Muscle of arm (tissue), 14 donors: ENCODE results near the gene AGBL1. TPM values are rescaled to one million over a fixed set of nuclear protein-coding genes. Genes with fewer than 3 reads are reported as not detected.

ENCODE experiments used
- DNase-seq: peaks from one replicate; pipeline ENCODE4 v3.0.0-alpha.2; 2013
- long read RNA-seq, 11 donors: transcript quantifications; one replicate each; lab custom pipeline, GENCODE V29; 2026
- polyA plus RNA-seq, 12 donors: library from polyadenylated mRNA; unstranded; fragments of 120-200 nt; gene quantifications; one replicate each; pipeline ENCODE4 v1.2.1, GENCODE V29; 2013; ENCODE audit not compliant: insufficient read length in 12 of 12

The AGBL1 gene
- 10 to 100 TPM in 8 of 12 donors, 1 to 10 TPM in 3, not detected in 1; 3.0 to 30.7 (median 18.7) TPM for polyA plus RNA-seq
- long read RNA-seq, donor 1 = 0 reads
- long read RNA-seq, donor 2 = 0 reads
- long read RNA-seq, donor 3 = 0 reads
- long read RNA-seq, donor 4 = 0 reads
- long read RNA-seq, donor 5, partial matches to known transcripts = 0 of 7 reads
- long read RNA-seq, donor 5, other reads (novel, unspliced or antisense) = 7 of 7 reads
- long read RNA-seq, donor 6 = 0 reads
- long read RNA-seq, donor 7 = 0 reads
- long read RNA-seq, donor 8, partial matches to known transcripts = 0 of 7 reads
- long read RNA-seq, donor 8, other reads (novel, unspliced or antisense) = 7 of 7 reads
- long read RNA-seq, donor 9 = 0 reads
- long read RNA-seq, donor 10 = 0 reads
- long read RNA-seq, donor 11 = 0 reads

- no peak for DNase-seq
These were observed at the start of gene AGBL1 for GRCh38 chr15:86079508-86080266. Gene AGBL1, plus strand, starts transcription at chr15:86079871.

GRCh38 chr15:86034904-86035303 lies 44.8 kb upstream of the AGBL1 start:
- no peak for DNase-seq

- DNase-seq = no peak
These were observed 43.4 kb upstream of the AGBL1 start for GRCh38 chr15:86036243-86036642.

GRCh38 chr15:86038491-86038890 lies 41.2 kb upstream of the AGBL1 start:
- no peak for DNase-seq

GRCh38 chr15:86040356-86041033 lies 39.2 kb upstream of the AGBL1 start:
- DNase-seq = no peak

GRCh38 chr15:86041399-86041798 lies 38.3 kb upstream of the AGBL1 start:
- DNase-seq = no peak

- no peak for DNase-seq
These were observed 37.4 kb upstream of the AGBL1 start for GRCh38 chr15:86042226-86042625.

GRCh38 chr15:86044981-86045380 lies 34.7 kb upstream of the AGBL1 start:
- no peak for DNase-seq

- DNase-seq = no peak
These were observed 25.3 kb upstream of the AGBL1 start for GRCh38 chr15:86054338-86054737.

GRCh38 chr15:86055688-86056087 lies 24.0 kb upstream of the AGBL1 start:
- no peak for DNase-seq

GRCh38 chr15:86059851-86060250 lies 19.8 kb upstream of the AGBL1 start:
- DNase-seq = no peak

- DNase-seq = peak; percentile 58
These were observed 19.0 kb upstream of the AGBL1 start for GRCh38 chr15:86060674-86061073.

GRCh38 chr15:86061581-86061980 lies 18.1 kb upstream of the AGBL1 start:
- peak; percentile 20 for DNase-seq

GRCh38 chr15:86062646-86063243 lies 16.9 kb upstream of the AGBL1 start:
- DNase-seq = no peak

GRCh38 chr15:86063356-86064095 lies 16.1 kb upstream of the AGBL1 start:
- DNase-seq = no peak

GRCh38 chr15:86064326-86064725 lies 15.3 kb upstream of the AGBL1 start:
- no peak for DNase-seq

GRCh38 chr15:86066174-86066834 lies 13.4 kb upstream of the AGBL1 start:
- no peak for DNase-seq

GRCh38 chr15:86073281-86073680 lies 6.4 kb upstream of the AGBL1 start:
- DNase-seq = no peak

GRCh38 chr15:86076468-86076867 lies 3.2 kb upstream of the AGBL1 start:
- DNase-seq = no peak

- DNase-seq = no peak
These were observed 2.6 kb upstream of the AGBL1 start for GRCh38 chr15:86077070-86077469.

- DNase-seq = no peak
These were observed 631 bp downstream of the AGBL1 start for GRCh38 chr15:86080302-86080701.
